ENCODE measurements around the gene EFCAB8.
"Not testable (repeated sequence)": the region's sequence is repeated elsewhere in the genome, so short reads cannot be mapped to it uniquely, and the experiment has no call there.

Gene EFCAB8

GRCh38 chr20:32960222-32960518 is 101.4 kb downstream of the EFCAB8 start:
- no peaks in the 10 kb centered on the region for H3F3A ChIP-seq (ENCODE audit: insufficient read depth, low read length)
- H3K9me2 ChIP-seq (replicated peaks; ENCODE audit: insufficient read depth, low read length), result no peaks in the 10 kb centered on the region
- TF ChIP-seq EZH2 (optimal IDR thresholded peaks at IDR 0.05; ENCODE audit: low read depth, low read length), result no peak
- no peak for TF ChIP-seq CTCF (IDR thresholded peaks at IDR 0.05; ENCODE audit: low read length)
- no peak for TF ChIP-seq EZH2phosphoT487 (IDR thresholded peaks at IDR 0.05; ENCODE audit: low read length)
- H3K4me1 ChIP-seq (ENCODE audit: low read length), result no peaks in the 10 kb centered on the region
- no peaks in the 10 kb centered on the region for H3K36me3 ChIP-seq (replicated peaks; ENCODE audit: insufficient read depth, low read length)
- H3K79me2 ChIP-seq (ENCODE audit: low read length), result no peaks in the 10 kb centered on the region
- DNase-seq, result no peak
- H3K27ac ChIP-seq (ENCODE audit: low read length), result no peak overlapping the region
- 0 out of 2 replicates have a peak, but pooled peaks cover 5% of the 10 kb centered on the region for H3K27me3 ChIP-seq (replicated peaks; ENCODE audit: insufficient read depth, low read length)
- H2AFZ ChIP-seq (ENCODE audit: low read length), result no peak overlapping the region
- no peaks in the 10 kb centered on the region for H3K9me3 ChIP-seq (replicated peaks; ENCODE audit: insufficient read depth, low read length)
- no peaks in the 10 kb centered on the region for H4K20me1 ChIP-seq (ENCODE audit: insufficient read depth, low read length)
- H3K4me2 ChIP-seq (ENCODE audit: low read depth, low read length), result no peak overlapping the region
- no peak overlapping the region for H3K4me3 ChIP-seq (ENCODE audit: low read length)
- H3K9ac ChIP-seq (ENCODE audit: low read length), result no peak overlapping the region

GRCh38 chr20:32960849-32961731 is 102.4 kb downstream of the EFCAB8 start:
- Histone ChIP-seq H3K27ac (ENCODE audit: low read length) (no peak overlapping the region), H3K36me3 (replicated peaks; ENCODE audit: insufficient read depth, low read length) (no peaks in the 10 kb centered on the region), H4K20me1 (ENCODE audit: insufficient read depth, low read length) (no peaks in the 10 kb centered on the region), H3F3A (ENCODE audit: insufficient read depth, low read length) (no peaks in the 10 kb centered on the region), H3K4me1 (ENCODE audit: low read length) (no peaks in the 10 kb centered on the region), H3K4me3 (ENCODE audit: low read length) (no peak overlapping the region), H3K9me2 (replicated peaks; ENCODE audit: insufficient read depth, low read length) (no peaks in the 10 kb centered on the region), H3K4me2 (ENCODE audit: low read depth, low read length) (no peak overlapping the region), H3K27me3 (replicated peaks; ENCODE audit: insufficient read depth, low read length) (0 out of 2 replicates have a peak, but pooled peaks cover 5% of the 10 kb centered on the region), H3K79me2 (ENCODE audit: low read length) (no peaks in the 10 kb centered on the region), H3K9ac (ENCODE audit: low read length) (no peak overlapping the region), H2AFZ (ENCODE audit: low read length) (no peak overlapping the region), H3K9me3 (replicated peaks; ENCODE audit: insufficient read depth, low read length) (no peaks in the 10 kb centered on the region)
- TF ChIP-seq EZH2 (optimal IDR thresholded peaks at IDR 0.05; ENCODE audit: low read depth, low read length), result no peak
- TF ChIP-seq CTCF (IDR thresholded peaks at IDR 0.05; ENCODE audit: low read length), result no peak
- TF ChIP-seq EZH2phosphoT487 (IDR thresholded peaks at IDR 0.05; ENCODE audit: low read length), result no peak
- DNase-seq, result no peak

GRCh38 chr20:32962053-32962452 is 103.3 kb downstream of the EFCAB8 start:
- Histone ChIP-seq H3K79me2 (ENCODE audit: low read length) (no peaks in the 10 kb centered on the region), H2AFZ (ENCODE audit: low read length) (no peak overlapping the region), H3K4me1 (ENCODE audit: low read length) (no peaks in the 10 kb centered on the region), H3F3A (ENCODE audit: insufficient read depth, low read length) (no peaks in the 10 kb centered on the region), H3K27me3 (replicated peaks; ENCODE audit: insufficient read depth, low read length) (0 out of 2 replicates have a peak, but pooled peaks cover 5% of the 10 kb centered on the region), H3K36me3 (replicated peaks; ENCODE audit: insufficient read depth, low read length) (no peaks in the 10 kb centered on the region), H3K9me3 (replicated peaks; ENCODE audit: insufficient read depth, low read length) (no peaks in the 10 kb centered on the region), H4K20me1 (ENCODE audit: insufficient read depth, low read length) (no peaks in the 10 kb centered on the region), H3K27ac (ENCODE audit: low read length) (no peak overlapping the region), H3K4me3 (ENCODE audit: low read length) (no peak overlapping the region), H3K9ac (ENCODE audit: low read length) (no peak overlapping the region), H3K9me2 (replicated peaks; ENCODE audit: insufficient read depth, low read length) (no peaks in the 10 kb centered on the region), H3K4me2 (ENCODE audit: low read depth, low read length) (no peak overlapping the region)
- TF ChIP-seq EZH2phosphoT487 (IDR thresholded peaks at IDR 0.05; ENCODE audit: low read length) (no peak), EZH2 (optimal IDR thresholded peaks at IDR 0.05; ENCODE audit: low read depth, low read length) (no peak), CTCF (IDR thresholded peaks at IDR 0.05; ENCODE audit: low read length) (no peak)
- no peak for DNase-seq

GRCh38 chr20:32962646-32963045 is 103.9 kb downstream of the EFCAB8 start:
- not testable (repeated sequence) for H3K27me3 ChIP-seq (replicated peaks; ENCODE audit: insufficient read depth, low read length); H3K9ac ChIP-seq (ENCODE audit: low read length); H3K4me3 ChIP-seq (ENCODE audit: low read length); H3K4me1 ChIP-seq (ENCODE audit: low read length); H2AFZ ChIP-seq (ENCODE audit: low read length); H3K36me3 ChIP-seq (replicated peaks; ENCODE audit: insufficient read depth, low read length); H3K9me3 ChIP-seq (replicated peaks; ENCODE audit: insufficient read depth, low read length); H3K79me2 ChIP-seq (ENCODE audit: low read length); H4K20me1 ChIP-seq (ENCODE audit: insufficient read depth, low read length); H3K27ac ChIP-seq (ENCODE audit: low read length); H3K9me2 ChIP-seq (replicated peaks; ENCODE audit: insufficient read depth, low read length); H3K4me2 ChIP-seq (ENCODE audit: low read depth, low read length); DNase-seq; H3F3A ChIP-seq (ENCODE audit: insufficient read depth, low read length)
